NCI-H526 (cell line): Measurements from ENCODE around the gene SGF29.
"Not testable (repeated sequence)": the region's sequence is repeated elsewhere in the genome, so short reads cannot be mapped to it uniquely, and the experiment has no call there.

Source experiments
- DNase-seq, 2 experiments: peaks; one replicate each; lab custom pipeline; 2025; lab: John Stamatoyannopoulos, UW

The SGF29 gene

DNA sequence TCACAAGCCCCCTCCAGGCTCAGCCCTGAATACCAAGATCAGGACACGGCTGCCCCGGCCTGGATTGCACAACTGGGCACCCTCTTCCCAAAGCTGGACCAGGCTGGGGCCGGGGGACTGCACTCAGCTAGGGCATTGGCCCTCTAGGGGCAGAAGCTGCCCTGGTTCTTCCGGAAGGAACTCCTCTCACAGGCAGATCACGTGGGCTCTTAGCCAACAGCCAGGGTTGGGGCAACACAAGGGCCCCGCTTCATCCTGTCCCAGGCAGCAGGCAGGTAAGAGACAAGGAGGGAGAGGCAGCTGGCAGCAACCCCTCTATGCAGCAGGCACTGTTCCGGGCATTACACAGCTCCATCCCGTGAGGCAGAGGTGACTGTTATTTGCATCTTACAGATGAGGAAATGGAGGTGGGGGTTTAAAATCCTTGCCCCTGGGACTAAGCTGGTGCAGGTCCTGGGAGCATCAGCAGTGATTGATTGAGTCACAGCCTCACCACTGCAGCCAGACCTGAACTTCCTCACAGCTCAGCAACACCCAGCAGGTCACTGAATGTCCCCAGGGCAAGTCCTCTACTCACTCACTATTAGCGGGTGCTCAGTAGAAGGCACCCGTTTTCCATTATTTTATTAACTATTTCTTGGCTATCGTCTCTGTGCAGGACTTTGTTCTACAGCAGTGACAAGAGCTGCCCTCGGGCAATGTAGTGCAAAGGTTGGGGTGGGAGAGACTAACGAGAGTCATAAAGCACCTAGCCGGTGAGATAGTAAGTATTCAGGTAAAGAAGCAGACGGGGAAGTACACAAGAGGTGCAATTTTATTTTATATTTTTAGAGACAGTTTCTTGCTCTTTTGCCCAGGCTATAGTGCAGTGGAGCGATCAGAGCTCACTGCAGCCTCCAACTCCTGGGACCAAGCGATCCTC, 58.9 kb downstream of the SGF29 start:
- DNase-seq, result not testable (repeated sequence)

DNA sequence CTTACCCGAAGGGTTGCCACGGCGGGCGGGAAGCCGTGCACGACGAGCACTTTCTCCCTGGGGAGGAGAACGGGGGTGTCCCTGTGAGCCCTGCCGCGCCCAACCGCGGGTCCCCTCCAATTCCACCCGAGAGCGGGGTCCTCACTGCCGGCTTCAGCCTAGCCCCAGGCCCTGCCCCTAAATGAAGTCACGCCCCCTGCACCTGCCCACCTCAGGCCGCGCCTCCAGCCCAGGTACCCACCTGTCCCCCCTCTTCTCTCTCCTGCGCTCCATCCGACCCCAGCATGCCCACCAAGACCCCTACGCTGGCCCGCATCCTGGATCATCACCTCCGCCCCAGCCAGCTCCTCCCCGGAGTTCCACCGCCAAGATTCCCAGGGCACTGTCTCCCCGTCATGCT, 60.2 kb downstream of the SGF29 start:
- DNase-seq, result not testable (repeated sequence)

DNA sequence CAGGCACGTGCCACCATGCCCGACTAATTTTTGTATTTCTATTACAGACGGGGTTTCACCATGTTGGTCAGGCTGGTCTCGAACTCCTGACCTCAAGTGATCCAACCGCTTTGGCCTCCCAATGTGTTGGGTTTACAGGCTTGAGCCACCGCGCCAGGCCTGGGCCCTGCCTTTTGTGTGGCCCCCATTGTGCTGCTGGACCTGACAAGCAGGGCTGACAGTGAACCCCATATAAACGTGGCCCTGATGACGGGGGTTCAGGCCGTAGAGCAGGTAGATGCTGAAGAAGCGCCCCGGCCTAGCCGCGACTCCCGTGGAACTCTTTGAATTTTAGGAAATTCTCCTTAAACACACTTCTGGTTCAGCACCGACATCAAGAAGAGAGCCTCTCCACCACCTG, 60.8 kb downstream of the SGF29 start:
- not testable (repeated sequence) for DNase-seq

DNA sequence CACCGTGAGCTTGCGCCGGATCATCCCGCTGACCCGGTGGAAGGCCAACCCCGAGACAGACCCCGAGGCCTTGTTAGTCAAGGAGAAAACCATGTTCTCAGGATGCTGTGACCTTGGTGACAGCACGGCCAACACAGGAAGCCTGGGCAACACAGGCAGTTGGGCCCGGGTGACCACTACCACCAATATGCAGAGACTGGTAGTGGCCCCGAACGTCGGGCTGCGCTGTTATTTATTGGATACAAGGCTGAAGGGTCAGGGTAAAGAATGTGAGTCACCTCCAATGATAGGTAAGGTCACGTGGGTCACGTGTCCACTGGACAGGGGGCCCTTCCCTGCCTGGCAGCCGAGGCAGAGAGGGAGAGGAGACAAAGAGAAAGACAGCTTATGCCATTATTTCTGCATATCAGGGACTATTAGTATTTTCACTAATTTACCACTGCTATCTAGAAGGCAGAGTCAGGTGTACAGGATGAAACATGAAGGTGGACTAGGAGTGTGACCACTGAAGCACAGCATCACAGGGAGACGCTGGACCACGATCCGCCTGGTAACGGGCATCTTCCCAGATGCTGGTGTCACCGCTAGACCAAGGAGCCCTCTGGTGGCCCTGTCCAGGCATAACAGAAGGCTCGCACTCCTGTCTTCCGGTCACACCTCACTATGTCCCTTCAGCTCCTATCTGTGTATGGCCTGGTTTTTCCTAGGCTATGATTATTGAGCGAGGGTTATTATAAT, 61.9 kb downstream of the SGF29 start:
- peak in 1 of 2 experiments; percentile 47 for DNase-seq

DNA sequence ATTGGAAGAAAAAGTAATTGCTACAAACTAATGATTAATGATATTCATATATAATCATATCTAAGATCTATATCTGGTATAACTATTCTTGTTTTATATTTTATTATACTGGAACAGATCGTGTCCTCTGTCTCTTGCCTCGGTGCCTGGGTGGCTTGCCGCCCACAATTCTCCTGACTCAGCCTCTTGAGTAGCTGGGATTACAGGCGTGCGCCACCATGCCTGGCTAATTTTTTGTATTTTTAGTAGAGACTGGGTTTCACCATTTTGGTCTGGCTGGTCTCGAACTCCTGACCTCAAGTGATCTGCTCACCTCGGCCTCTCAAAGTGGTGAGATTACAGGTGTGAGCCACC, 62.5 kb downstream of the SGF29 start:
- not testable (repeated sequence) for DNase-seq

DNA sequence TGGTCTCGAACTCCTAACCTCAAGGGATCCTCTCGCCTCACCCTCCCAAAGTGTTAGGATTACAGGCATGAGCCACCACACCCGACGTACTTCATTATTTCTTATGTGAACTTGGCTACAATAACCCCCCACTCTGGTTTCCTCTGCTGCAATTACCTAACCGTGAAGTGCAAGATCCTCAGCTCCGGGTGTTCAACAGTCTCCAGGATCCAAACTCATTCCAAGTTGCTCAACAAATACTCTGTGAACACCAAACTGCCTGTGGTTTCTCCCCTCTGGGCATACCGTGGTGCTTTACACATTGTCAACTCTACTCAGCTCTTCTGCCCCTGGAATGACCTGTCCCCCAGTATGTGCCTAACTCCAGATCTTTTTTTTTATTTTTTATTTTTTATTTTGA, 62.9 kb downstream of the SGF29 start:
- DNase-seq, result no peak

DNA sequence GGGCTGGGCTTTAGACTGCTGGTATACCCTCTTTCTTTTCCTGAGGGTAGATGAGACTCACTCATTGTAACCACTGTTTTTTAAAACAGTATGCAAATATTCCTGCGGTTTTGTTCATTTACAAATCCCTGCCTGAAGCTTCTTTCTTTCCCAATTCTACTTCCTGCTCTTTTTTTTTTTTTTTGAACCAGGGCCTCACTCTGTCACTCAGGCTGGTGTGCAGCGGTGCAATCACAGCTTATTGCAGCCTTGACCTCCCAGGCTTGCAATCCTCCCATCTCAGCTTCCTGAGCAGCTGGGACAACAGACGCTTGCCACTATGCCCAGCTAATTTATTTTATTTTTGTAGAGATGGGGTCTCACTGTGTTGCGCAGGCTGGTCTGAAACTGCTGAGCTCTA, 64.2 kb downstream of the SGF29 start:
- DNase-seq, result peak; percentile 74 to 86

DNA sequence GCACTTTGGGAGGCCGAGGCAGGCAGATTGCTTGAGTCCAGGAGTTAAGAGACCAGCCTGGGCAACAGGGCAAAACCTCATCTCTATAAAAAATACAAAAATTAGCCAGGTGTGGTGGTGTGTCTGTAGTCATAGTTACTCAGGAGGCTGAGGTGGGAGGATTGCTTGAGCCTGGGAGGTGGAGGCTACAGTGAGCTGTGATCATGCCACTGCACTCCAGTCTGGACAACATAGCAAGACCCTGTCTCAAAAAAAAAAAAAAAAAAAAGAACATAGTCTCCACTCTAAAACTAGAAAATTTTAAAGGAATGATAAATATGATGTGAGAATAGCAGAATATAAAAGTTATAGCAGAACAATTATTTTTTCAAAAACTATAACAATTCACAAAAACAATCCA, 66.6 kb downstream of the SGF29 start:
- DNase-seq, result not testable (repeated sequence)

DNA sequence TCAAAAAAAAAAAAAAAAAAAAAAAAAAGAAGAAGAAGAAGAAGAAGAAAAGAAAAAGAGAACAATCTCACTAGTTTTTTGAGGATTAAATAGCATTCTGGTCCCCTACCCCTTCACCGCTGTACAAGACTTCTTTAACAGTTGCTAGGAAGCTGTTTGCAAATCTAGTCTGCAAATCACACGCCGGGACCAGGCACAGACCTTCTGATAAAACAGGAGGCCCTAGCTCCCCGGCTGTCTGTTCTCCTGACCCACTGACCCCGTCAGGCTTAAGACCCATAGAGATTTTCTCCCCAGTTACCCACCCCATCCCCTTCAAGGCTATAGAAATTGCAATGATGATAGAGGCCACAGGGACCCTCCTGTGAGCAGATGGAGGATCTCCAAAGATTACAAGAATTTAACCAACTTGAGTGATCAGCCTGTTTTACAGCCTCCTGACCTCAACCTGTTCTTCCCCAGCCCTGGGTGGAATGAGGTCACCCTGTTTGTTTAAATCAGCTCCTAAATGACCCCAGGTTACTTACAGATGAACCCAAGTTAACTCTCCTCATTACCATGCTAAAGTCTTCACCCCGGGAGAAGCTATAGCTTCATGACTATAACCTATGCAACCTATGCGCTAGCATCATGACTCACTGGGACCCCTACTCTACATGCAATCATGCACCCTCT, 67.9 kb downstream of the SGF29 start:
- no peak for DNase-seq

DNA sequence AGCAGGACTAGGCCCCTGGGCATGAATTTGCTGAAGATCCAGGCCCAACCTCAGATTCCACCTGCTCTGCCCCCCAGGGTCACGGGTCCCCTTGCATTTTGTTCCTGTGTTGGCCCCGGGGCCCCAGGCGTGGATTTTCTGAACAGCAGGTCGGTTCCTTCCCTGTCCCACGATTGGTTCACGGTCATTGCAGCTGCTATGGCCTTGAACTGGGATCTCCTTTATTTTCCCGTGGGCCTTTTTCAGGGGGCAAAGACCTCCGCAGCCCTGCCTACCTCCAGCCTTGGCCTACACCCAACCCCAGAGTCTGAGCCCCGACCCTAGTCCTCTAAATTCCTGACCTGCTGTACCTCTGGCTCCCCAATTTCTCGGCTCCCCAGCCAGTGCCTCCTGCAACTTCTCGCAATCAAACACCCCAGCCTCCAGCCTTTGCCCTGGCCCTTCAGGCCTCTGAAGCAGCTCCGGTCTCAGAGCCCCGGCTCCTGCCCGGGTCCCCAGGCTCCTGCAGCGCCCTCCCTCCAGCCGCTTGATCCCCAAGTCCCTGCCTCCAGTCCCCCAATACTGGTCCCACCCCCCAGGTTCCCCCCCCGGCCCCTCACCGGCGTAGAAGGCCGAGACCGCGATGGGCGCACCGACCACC, 68.9 kb downstream of the SGF29 start:
- not testable (repeated sequence) for DNase-seq

DNA sequence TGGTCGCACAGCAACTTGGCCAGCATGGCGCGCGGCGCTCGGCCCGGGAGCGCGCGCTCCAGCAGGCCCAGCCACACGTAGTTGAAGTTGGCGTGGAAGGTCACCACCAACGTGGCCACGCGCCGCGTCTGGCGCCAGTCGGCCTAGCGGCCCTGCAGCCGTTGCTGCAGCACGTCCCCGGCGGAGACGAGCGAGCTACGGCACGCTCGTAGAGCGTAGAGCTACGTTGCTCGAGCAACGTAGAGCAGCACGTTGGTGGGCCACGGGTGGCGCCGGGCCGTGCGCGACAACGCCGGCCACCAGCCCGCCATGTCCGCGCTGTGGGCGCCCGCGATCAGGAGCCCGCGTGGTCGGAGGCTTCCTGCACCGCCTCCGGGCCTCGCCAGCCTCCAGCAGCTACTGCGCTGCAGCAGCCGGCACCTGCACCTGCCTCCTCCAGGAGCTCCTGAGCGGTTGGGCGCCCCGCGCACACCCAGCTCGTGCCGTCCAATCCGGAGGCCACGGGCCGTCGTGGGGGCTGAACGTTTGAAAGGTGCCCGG, 69.5 kb downstream of the SGF29 start:
- DNase-seq, result peak in 1 of 2 experiments; percentile 61

DNA sequence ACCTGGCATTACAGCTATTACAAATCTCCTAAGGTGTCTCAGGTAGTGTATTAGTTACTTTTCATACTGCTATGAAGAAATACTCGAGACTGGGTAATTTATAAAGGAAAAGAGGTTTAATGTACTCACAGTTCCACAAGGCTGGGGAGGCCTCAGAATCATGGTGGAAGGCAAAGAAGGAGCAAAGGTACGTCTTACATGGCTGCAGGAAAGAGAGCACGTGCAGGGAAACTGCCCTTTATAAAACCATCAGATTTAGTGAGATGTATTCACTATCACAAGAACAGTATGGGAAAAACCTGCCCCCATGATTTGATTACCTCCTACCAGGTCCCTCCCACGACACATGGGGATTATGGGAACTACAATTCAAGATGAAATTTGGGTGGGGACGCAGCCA, 77.2 kb downstream of the SGF29 start:
- not testable (repeated sequence) for DNase-seq

DNA sequence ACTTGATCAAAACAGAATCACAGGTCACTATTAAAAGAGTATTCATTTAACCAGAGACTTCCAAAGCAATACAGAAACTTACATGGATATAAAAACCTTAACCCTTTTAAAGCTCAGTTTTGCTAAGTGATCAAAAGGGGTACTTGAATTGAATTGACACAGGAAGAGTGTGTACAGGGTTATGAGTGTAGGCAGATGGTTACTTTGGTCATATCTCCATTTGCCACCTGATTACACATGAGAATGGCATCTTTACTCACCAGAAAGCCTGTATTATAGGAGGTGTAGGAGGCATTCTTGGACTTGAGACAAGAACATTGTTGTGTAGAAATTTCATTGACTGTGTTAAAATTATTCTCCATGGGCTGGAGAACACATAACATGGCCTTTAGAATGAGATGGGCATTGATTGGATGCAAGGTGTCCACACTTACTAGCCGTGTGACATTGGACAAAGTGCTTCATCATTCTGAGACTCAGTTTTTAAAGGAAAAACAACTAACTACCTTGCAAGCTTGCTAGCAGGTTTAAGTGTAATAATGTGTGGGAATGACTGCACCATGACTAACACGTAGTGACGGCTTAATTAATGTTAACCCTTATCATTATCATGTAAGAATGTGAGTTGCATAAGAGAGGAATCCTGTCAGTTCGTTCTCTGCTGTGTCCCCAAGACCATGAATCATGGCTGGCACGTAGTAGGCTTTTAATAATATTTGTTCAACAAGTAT, 82.5 kb downstream of the SGF29 start:
- not testable (repeated sequence) for DNase-seq

DNA sequence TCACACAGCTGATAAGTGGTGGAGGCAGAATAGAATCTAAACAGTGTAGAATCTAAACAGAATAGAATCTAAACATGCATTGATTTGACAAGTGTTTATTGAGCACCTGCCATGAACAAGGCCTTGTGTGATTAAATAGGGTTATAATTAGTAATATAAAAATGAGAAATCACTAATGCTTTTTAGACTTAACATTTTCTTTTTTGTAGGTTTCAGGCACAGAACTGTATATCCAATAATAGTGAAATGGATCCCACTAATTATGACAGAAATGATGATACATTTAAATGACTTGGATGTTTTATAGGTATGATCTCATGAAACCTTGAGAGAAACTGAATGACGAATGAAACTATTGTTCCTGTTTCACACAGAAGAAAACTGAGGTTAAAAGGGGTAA, 84.0 kb downstream of the SGF29 start, which contains the start of gene NPIPB8:
Gene NPIPB8 (plus strand): TSS at position 301 of the 400 bp plus-strand sequence. CDS start 296 bp downstream, outside the sequence.
- DNase-seq, result not testable (repeated sequence)

DNA sequence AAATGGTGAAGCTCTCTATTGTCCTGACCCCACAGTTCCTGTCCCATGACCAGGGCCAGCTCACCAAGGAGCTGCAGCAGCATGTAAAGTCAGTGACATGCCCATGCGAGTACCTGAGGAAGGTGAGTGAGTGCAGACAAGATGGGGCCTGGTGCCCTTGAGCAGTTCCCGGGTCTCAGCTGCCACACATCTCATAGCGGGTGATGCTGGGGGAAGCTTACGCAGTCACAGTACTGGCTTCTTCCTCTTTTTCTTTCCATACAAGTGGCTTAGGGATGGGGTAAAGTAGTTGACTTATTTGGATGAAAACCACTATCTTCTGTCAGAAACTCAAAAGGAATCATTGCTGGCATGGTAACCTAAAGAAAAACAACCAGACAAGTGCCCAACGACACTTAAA, 84.6 kb downstream of the SGF29 start:
- not testable (repeated sequence) for DNase-seq

DNA sequence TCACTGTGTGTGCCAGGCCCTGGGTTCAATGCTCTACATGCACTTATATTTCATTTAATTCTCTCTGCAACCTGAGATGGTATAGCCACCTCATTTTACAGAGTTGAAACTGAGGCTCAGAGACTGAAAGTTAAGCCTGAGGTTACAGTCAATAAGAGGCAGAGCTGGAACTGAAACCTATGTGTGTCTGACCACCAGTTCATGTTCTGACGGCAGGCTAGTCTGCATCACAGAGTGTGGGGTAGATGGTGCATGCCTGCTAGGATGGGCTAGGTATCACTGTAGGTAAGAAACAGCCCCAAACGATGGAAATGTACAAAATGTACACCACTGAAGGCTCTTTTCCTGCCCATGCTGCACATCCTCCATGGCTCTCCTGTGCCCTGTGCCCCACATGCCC, 86.2 kb downstream of the SGF29 start:
- not testable (repeated sequence) for DNase-seq
